ENCODE results near the gene LINC00237. TPM values are rescaled to one million over a fixed set of nuclear protein-coding genes. Genes with fewer than 3 reads are reported as not detected.

LINC00237 gene
- polyA plus RNA-seq, 2 of the 4 experiments (the other 2 are of a cell fraction) = not detected

DNA sequence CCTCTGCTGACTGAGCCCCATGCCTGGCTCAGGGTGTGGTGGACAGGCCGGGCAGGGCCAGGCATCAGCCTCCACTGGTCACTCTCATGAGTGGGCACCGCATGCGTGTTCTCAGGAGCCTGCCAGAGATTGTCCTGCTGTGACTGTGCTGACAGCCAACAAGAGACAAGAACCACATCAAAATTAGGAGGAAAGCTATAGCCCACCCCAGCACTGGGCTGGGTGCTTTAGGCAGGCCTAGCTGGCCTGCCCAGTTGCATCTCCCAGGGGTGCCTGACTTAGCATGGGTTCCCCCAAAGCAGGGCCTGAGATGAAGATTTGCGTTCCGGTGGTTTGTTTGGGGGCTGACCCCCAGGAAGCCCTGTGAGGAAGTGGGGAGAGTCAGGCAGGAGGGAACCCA, 53.9 kb downstream of the LINC00237 start:
- FAIRE-seq (no peak), DNase-seq (ENCODE audit: low read depth in 1 of 2, low spot score in 1 of 2) (no peak), ATAC-seq (no peak)
- no peak overlapping the region for H3K4me2 ChIP-seq
- ChIA-PET POLR2A (no interaction called here), CTCF (no interaction called here)
- H3K4me1 ChIP-seq = no peaks in the 10 kb centered on the region
- no peaks in the 10 kb centered on the region for H3K9me3 ChIP-seq
- H3K4me3 ChIP-seq = no peak overlapping the region
- WGBS (ENCODE audit: missing lambda C conversion rate) = 72% methylated on average over 5 of the region's 5 CpGs
- no peak overlapping the region for H3K27ac ChIP-seq
- TF ChIP-seq MAZ (IDR thresholded peaks at IDR 0.05; ENCODE audit: borderline replicate concordance, low read depth, low read length) = no peak
- no peak for TF ChIP-seq FOSB (CRISPR knock-in tag; IDR thresholded peaks at IDR 0.05)
- TF ChIP-seq, protein P1, sequence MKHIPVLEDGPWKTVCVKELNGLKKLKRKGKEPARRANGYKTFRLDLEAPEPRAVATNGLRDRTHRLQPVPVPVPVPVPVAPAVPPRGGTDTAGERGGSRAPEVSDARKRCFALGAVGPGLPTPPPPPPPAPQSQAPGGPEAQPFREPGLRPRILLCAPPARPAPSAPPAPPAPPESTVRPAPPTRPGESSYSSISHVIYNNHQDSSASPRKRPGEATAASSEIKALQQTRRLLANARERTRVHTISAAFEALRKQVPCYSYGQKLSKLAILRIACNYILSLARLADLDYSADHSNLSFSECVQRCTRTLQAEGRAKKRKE (CRISPR knock-in tag; IDR thresholded peaks at IDR 0.05; ENCODE audit: low read depth) = no peak
- TF ChIP-seq, protein P2, sequence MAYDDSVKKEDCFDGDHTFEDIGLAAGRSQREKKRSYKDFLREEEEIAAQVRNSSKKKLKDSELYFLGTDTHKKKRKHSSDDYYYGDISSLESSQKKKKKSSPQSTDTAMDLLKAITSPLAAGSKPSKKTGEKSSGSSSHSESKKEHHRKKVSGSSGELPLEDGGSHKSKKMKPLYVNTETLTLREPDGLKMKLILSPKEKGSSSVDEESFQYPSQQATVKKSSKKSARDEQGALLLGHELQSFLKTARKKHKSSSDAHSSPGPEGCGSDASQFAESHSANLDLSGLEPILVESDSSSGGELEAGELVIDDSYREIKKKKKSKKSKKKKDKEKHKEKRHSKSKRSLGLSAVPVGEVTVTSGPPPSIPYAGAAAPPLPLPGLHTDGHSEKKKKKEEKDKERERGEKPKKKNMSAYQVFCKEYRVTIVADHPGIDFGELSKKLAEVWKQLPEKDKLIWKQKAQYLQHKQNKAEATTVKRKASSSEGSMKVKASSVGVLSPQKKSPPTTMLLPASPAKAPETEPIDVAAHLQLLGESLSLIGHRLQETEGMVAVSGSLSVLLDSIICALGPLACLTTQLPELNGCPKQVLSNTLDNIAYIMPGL (CRISPR knock-in tag; IDR thresholded peaks at IDR 0.05; ENCODE audit: borderline replicate concordance) = no peak

DNA sequence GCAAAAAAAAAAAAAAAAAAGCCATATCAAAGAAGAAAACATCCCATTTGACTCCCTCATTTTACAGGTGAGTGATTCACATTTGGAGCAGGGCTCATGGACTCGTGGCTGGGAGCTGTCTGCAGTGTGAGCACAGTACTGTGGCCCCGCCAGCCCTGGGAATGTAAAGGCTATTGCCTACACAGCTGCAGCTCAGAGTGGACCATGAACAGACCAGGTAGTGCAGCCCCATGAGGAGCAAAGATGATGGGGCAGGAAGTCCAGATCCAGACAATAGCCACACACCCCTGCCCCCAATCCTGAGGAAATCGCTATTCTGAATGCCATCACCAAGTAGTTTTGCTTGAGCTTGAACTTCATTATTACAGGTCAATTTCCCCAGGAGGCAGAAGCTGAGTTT, 55.4 kb downstream of the LINC00237 start:
- no peak for ATAC-seq
- 18% methylated on average over 3 of the region's 3 CpGs for WGBS (ENCODE audit: missing lambda C conversion rate)
- no peaks in the 10 kb centered on the region for H3K4me1 ChIP-seq
- DNase-seq (ENCODE audit: low read depth in 1 of 2, low spot score in 1 of 2) = no peak
- no peak overlapping the region for H3K27ac ChIP-seq
- H3K4me2 ChIP-seq = no peak overlapping the region
- no peaks in the 10 kb centered on the region for H3K9me3 ChIP-seq
- ChIA-PET POLR2A (no interaction called here), CTCF (interaction anchor here (0.6 to 2.8 kb wide), 4 partner anchors 11 to 34 kb away, joined by 3 to 7 read pairs (median 3); no protein-coding TSS in a partner anchor)
- no peak for FAIRE-seq
- TF ChIP-seq, protein P3, sequence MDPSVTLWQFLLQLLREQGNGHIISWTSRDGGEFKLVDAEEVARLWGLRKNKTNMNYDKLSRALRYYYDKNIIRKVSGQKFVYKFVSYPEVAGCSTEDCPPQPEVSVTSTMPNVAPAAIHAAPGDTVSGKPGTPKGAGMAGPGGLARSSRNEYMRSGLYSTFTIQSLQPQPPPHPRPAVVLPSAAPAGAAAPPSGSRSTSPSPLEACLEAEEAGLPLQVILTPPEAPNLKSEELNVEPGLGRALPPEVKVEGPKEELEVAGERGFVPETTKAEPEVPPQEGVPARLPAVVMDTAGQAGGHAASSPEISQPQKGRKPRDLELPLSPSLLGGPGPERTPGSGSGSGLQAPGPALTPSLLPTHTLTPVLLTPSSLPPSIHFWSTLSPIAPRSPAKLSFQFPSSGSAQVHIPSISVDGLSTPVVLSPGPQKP (IDR thresholded peaks at IDR 0.05; ENCODE audit: low read depth, low read length) = no peak
- TF ChIP-seq SMC3 (IDR thresholded peaks at IDR 0.05) = no peak
- no peak for TF ChIP-seq ZC3H11A (IDR thresholded peaks at IDR 0.05)
- TF ChIP-seq, protein P4, sequence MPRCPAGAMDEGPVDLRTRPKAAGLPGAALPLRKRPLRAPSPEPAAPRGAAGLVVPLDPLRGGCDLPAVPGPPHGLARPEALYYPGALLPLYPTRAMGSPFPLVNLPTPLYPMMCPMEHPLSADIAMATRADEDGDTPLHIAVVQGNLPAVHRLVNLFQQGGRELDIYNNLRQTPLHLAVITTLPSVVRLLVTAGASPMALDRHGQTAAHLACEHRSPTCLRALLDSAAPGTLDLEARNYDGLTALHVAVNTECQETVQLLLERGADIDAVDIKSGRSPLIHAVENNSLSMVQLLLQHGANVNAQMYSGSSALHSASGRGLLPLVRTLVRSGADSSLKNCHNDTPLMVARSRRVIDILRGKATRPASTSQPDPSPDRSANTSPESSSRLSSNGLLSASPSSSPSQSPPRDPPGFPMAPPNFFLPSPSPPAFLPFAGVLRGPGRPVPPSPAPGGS (IDR thresholded peaks at IDR 0.05) = no peak
- no peak for TF ChIP-seq NFE2L2 (conservative IDR thresholded peaks at IDR 0.05; ENCODE audit: low read length)
- no peak for TF ChIP-seq POLR2A (IDR thresholded peaks at IDR 0.05; ENCODE audit: low read length)
- no peak overlapping the region for H3K4me3 ChIP-seq

DNA sequence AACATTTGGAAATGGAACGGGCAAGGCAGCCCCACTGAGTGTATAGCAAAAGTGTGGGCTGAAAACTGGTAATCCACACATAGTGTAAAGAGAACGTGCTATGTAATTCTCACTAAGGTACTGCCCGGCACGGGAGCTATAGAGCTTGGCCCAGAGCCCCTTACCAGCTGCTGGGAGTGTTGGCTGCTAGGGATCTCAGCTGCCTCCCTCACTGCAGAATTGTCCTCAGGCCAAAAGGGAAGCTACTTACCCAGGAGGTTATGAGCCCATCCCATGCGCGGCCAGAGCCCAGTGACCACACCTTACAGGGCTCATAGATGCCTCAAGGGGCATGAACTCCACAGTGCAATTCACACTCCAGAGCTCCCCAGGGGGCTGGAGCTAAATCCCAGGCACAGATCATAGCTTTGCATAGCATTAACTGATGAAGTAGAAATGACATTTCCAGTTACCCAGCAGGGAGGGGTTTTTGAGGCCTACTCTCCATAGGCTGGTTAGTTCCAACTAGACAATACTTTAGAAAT, 56.8 kb downstream of the LINC00237 start:
- DNase-seq (ENCODE audit: low read depth in 1 of 2, low spot score in 1 of 2) = no peak
- CTCF ChIA-PET = interaction anchor here (0.8 to 2.8 kb wide), 6 partner anchors 9 to 456 kb away, joined by 3 to 24 read pairs (median 12); partner anchors contain the start of gene KIZ
- TF ChIP-seq, protein P2 (CRISPR knock-in tag; IDR thresholded peaks at IDR 0.05; ENCODE audit: borderline replicate concordance) = no peak
- TF ChIP-seq SMC3 (IDR thresholded peaks at IDR 0.05) = no peak
- no peak for TF ChIP-seq ZFP36 (IDR thresholded peaks at IDR 0.05; ENCODE audit: borderline replicate concordance, partially characterized antibody)
- no peak for TF ChIP-seq TP53 (CRISPR knock-in tag; IDR thresholded peaks at IDR 0.05)
- TF ChIP-seq POLR2A (IDR thresholded peaks at IDR 0.05; ENCODE audit: low read length) = no peak
- TF ChIP-seq, protein P5, sequence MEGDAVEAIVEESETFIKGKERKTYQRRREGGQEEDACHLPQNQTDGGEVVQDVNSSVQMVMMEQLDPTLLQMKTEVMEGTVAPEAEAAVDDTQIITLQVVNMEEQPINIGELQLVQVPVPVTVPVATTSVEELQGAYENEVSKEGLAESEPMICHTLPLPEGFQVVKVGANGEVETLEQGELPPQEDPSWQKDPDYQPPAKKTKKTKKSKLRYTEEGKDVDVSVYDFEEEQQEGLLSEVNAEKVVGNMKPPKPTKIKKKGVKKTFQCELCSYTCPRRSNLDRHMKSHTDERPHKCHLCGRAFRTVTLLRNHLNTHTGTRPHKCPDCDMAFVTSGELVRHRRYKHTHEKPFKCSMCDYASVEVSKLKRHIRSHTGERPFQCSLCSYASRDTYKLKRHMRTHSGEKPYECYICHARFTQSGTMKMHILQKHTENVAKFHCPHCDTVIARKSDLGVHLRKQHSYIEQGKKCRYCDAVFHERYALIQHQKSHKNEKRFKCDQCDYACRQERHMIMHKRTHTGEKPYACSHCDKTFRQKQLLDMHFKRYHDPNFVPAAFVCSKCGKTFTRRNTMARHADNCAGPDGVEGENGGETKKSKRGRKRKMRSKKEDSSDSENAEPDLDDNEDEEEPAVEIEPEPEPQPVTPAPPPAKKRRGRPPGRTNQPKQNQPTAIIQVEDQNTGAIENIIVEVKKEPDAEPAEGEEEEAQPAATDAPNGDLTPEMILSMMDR (IDR thresholded peaks at IDR 0.05) = no peak
- TF ChIP-seq RCOR1 (IDR thresholded peaks at IDR 0.05; ENCODE audit: low read depth, low read length) = no peak
- TF ChIP-seq RNF2 (IDR thresholded peaks at IDR 0.05; ENCODE audit: borderline replicate concordance, low read depth) = no peak
- TF ChIP-seq, protein P3 (IDR thresholded peaks at IDR 0.05; ENCODE audit: low read depth, low read length) = no peak
- TF ChIP-seq, protein P6, sequence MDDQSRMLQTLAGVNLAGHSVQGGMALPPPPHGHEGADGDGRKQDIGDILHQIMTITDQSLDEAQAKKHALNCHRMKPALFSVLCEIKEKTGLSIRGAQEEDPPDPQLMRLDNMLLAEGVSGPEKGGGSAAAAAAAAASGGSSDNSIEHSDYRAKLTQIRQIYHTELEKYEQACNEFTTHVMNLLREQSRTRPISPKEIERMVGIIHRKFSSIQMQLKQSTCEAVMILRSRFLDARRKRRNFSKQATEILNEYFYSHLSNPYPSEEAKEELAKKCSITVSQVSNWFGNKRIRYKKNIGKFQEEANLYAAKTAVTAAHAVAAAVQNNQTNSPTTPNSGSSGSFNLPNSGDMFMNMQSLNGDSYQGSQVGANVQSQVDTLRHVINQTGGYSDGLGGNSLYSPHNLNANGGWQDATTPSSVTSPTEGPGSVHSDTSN (IDR thresholded peaks at IDR 0.05) = no peak
- TF ChIP-seq JUNB (IDR thresholded peaks at IDR 0.05) = no peak
- TF ChIP-seq NR3C1 (IDR thresholded peaks at IDR 0.05) = no peak
- TF ChIP-seq FOSL2 (IDR thresholded peaks at IDR 0.05) = no peak
- no peak for TF ChIP-seq FOSL2 (CRISPR knock-in tag; IDR thresholded peaks at IDR 0.05)

More for the DNA sequence above, 56.8 kb downstream of the LINC00237 start:
- Histone ChIP-seq H3K27ac (no peak overlapping the region), H3K4me1 (no peaks in the 10 kb centered on the region), H3K9me3 (no peaks in the 10 kb centered on the region), H3K4me2 (no peak overlapping the region), H3K4me3 (no peak overlapping the region)
- ATAC-seq (no peak), FAIRE-seq (no peak)
- POLR2A ChIA-PET = no interaction called here
- WGBS (ENCODE audit: missing lambda C conversion rate) = 67% methylated on average over 5 of the region's 6 CpGs

Measured in A549 (cell line).